HepG2 (cell line): ENCODE measurements around the gene TXNL4A. TPM values are rescaled to one million over a fixed set of nuclear protein-coding genes. Genes with fewer than 3 reads are reported as not detected.

Experiments
- ATAC-seq: fragments of 200-7000 bp; cut with Tn5 transposase; 3 replicates; pipeline ENCODE4 v1.9.1; 2020; ENCODE audit warnings: mild to moderate bottlenecking, moderate library complexity
- BruUV-seq: library from RNA; stranded (reverse); fragments of 400-500 nt; replicated peaks from 2 replicates; lab custom pipeline; 2021; lab: Mats Ljungman, UMichigan
- CTCF ChIA-PET: fragments of 300-600 bp; formaldehyde crosslinking; extraction: SDS; loops from one replicate; lab custom pipeline; 2021; ENCODE audit warnings: low total read pairs, inconsistent platforms, low intra/inter-chr PET ratio; lab: Yijun Ruan, JAX
- POLR2A ChIA-PET: fragments of 350-600 bp; sonication (Branson Sonifier 250); formaldehyde crosslinking; loops from one replicate; lab custom pipeline; 2020; ENCODE audit warnings: antibody characterized with exemption, inconsistent platforms; lab: Yijun Ruan, JAX
- DNase-seq: peaks from one replicate; pipeline ENCODE4 v3.0.0-alpha.2; 2015; ENCODE audit warnings: low spot score
- FAIRE-seq: peaks from 3 replicates; lab custom pipeline; 2011; peaks lifted over from hg19 to GRCh38; lab: Jason Lieb, UNC
- H2AFZ ChIP-seq: one replicate; pipeline ENCODE4 v1.6.1; 2011; ENCODE audit warnings: low read length, inconsistent platforms
- H3K27ac ChIP-seq: fragments of 300-600 bp; 3 replicates; pipeline ENCODE4 v1.8.0; 2011; ENCODE audit warnings: mixed run types, mild to moderate bottlenecking, mixed read lengths, low read length, inconsistent platforms; ENCODE audit not compliant: insufficient read depth; ENCODE audit errors: extremely low read length
- H3K27me3 ChIP-seq, 2 experiments: fragments of 200-600 bp in 1 of 2; 2 replicates in 1 of 2; 3 replicates in 1 of 2; pipeline versions ENCODE4 v1.6.0 to v1.8.0; 2011; ENCODE audit warnings: low read length in 2 of 2, mild to moderate bottlenecking in 2 of 2, moderate library complexity in 2 of 2, inconsistent platforms in 1 of 2; ENCODE audit not compliant: insufficient read depth in 2 of 2, control insufficient read depth in 1 of 2
- H3K36me3 ChIP-seq, 2 experiments: fragments of 200-600 bp in 1 of 2; replicated peaks in 1 of 2; 2 replicates in 1 of 2; 3 replicates in 1 of 2; pipeline versions ENCODE4 v1.5.1 to v1.8.0; 2011; ENCODE audit warnings: low read length in 2 of 2, inconsistent platforms in 1 of 2; ENCODE audit not compliant: insufficient read depth in 2 of 2, control insufficient read depth in 1 of 2
- H3K4me1 ChIP-seq: 2 replicates; pipeline ENCODE4 v1.5.1; 2012; ENCODE audit warnings: low read length, inconsistent platforms; ENCODE audit not compliant: insufficient read depth
- H3K4me2 ChIP-seq: 2 replicates; pipeline ENCODE4 v1.6.0; 2011; ENCODE audit warnings: low read depth, low read length, inconsistent platforms
- H3K4me3 ChIP-seq, 3 experiments: fragments of 200-600 bp in 1 of 3; sonication (generic), shearing (Covaris generic) in 1 of 3; replicated peaks in 1 of 3; 2 replicates each; pipeline ENCODE4 v1.5.1; 2011 to 2016; ENCODE audit warnings: low read length in 3 of 3, inconsistent platforms in 2 of 3, low read depth in 2 of 3, mild to moderate bottlenecking in 2 of 3, control low read depth in 1 of 3, mixed read lengths in 1 of 3; ENCODE audit not compliant: insufficient read depth in 1 of 3
- H3K79me2 ChIP-seq: one replicate; pipeline ENCODE4 v1.6.1; 2011; ENCODE audit warnings: low read length, inconsistent platforms; ENCODE audit not compliant: insufficient read depth
- H3K9ac ChIP-seq: 2 replicates; pipeline ENCODE4 v1.6.0; 2011; ENCODE audit warnings: mild to moderate bottlenecking, low read depth, low read length, inconsistent platforms; ENCODE audit not compliant: insufficient read depth
- H3K9me3 ChIP-seq: 2 replicates; pipeline ENCODE4 v1.5.1; 2012; ENCODE audit warnings: mild to moderate bottlenecking, low read length
- H4K20me1 ChIP-seq: 2 replicates; pipeline ENCODE4 v1.6.0; 2011; ENCODE audit warnings: inconsistent platforms, mild to moderate bottlenecking, low read length, moderate library complexity; ENCODE audit not compliant: insufficient read depth
- NFE2L1 ChIP-seq: sonication (generic); formaldehyde crosslinking; IDR thresholded peaks from 2 replicates; pipeline ENCODE4 v1.4.0; 2020; ENCODE audit warnings: missing genetic modification reagents, mild to moderate bottlenecking, borderline replicate concordance
- NFRKB ChIP-seq: fragments of 450-650 bp; IDR thresholded peaks from 2 replicates; pipeline ENCODE4 v1.6.1; 2017
- PTBP1 ChIP-seq: fragments of 200-400 bp; formaldehyde crosslinking; IDR thresholded peaks from 2 replicates; pipeline ENCODE4 v1.6.1; 2018; ENCODE audit warnings: low read length, low read depth; ENCODE audit not compliant: poor library complexity, severe bottlenecking
- REXO4 ChIP-seq: sonication (generic); formaldehyde crosslinking; IDR thresholded peaks from 2 replicates; pipeline ENCODE4 v1.8.0; 2022; ENCODE audit warnings: missing genetic modification reagents, mild to moderate bottlenecking, borderline replicate concordance
- SRF ChIP-seq: IDR thresholded peaks from 2 replicates; pipeline ENCODE4 v1.6.1; 2011; ENCODE audit warnings: mild to moderate bottlenecking, low read depth, low read length, moderate library complexity
- ZBTB4 ChIP-seq: sonication (generic); formaldehyde crosslinking; IDR thresholded peaks from 2 replicates; pipeline ENCODE4 v1.4.0; 2020; ENCODE audit warnings: missing genetic modification reagents, mild to moderate bottlenecking, borderline replicate concordance
- ZBTB7A ChIP-seq: sonication (generic); formaldehyde crosslinking; IDR thresholded peaks from 2 replicates; pipeline ENCODE4 v1.8.0; 2022; ENCODE audit warnings: mild to moderate bottlenecking, missing genetic modification reagents
- ZFYVE20 ChIP-seq: sonication (generic); formaldehyde crosslinking; IDR thresholded peaks from 2 replicates; pipeline ENCODE4 v1.8.0; 2023; ENCODE audit warnings: low read depth, mild to moderate bottlenecking, moderate library complexity, missing genetic modification reagents, borderline replicate concordance
- ZKSCAN1 ChIP-seq: fragments of 150-350 bp; IDR thresholded peaks from 2 replicates; pipeline ENCODE4 v1.6.1; 2014; ENCODE audit warnings: low read length
- ZNF10 ChIP-seq: sonication (generic); formaldehyde crosslinking; IDR thresholded peaks from 2 replicates; pipeline ENCODE4 v1.4.0; 2020; ENCODE audit warnings: mild to moderate bottlenecking, low read depth, missing genetic modification reagents, borderline replicate concordance
- ZNF597 ChIP-seq: sonication (generic); formaldehyde crosslinking; IDR thresholded peaks from 2 replicates; pipeline ENCODE4 v1.5.0; 2020; ENCODE audit warnings: missing genetic modification reagents
- ZSCAN30 ChIP-seq: sonication (generic); formaldehyde crosslinking; IDR thresholded peaks from 2 replicates; pipeline ENCODE4 v1.5.0; 2020; ENCODE audit warnings: mild to moderate bottlenecking, missing genetic modification reagents
- WGBS: methylation state at CpG from one replicate; pipeline ENCODE4 v1.1.6; 2017; ENCODE audit warnings: low lambda C conversion rate; 5-methylcytosine and 5-hydroxymethylcytosine counted together
- in situ Hi-C: cut with HindIII; loops from 2 replicates; pipeline ENCODE4 v1.10.0; 2017; ENCODE audit warnings: low pct_unique_long_range_greater_than_20kb; ENCODE audit not compliant: extremely low pct_ligation_motif_present
- intact Hi-C: fragments of 100-400 bp; cut with micrococcal nuclease; formaldehyde crosslinking; loops from one replicate; pipeline ENCODE4 v1.10.0; 2022; ENCODE audit not compliant: unreplicated experiment
- polyA plus RNA-seq, 8 experiments: library from polyadenylated mRNA; depleted of rRNA in 3 of 8; stranded (reverse) in 7 of 8; unstranded in 1 of 8; fragments of >200 nt; fragmentation: Illumina TruSeq in 4 of 8; extraction: Trizol in 4 of 8; gene quantifications; 2 replicates each; pipeline versions ENCODE4 v1.2.1 to v1.2.3, GENCODE V29; 2011 to 2016; ENCODE audit warnings: low read depth in 4 of 8, missing spikeins in 1 of 8, mixed read lengths in 1 of 8; ENCODE audit not compliant: insufficient read depth in 1 of 8
- total RNA-seq, 5 experiments: library from RNA; depleted of rRNA; stranded (reverse); fragments of >200 nt; fragmentation: Illumina TruSeq; extraction: Trizol; gene quantifications; 2 replicates each; pipeline ENCODE4 v1.2.3, GENCODE V29; 2016; ENCODE audit warnings: low read depth in 1 of 5
- TF ChIP-seq, protein P1 (sequence below): IDR thresholded peaks from 2 replicates; pipeline ENCODE4 v1.4.0; 2020; ENCODE audit warnings: mild to moderate bottlenecking, missing genetic modification reagents

Gene TXNL4A
- total and polyA plus RNA-seq, 2 of the 13 experiments (the other 11 are each of a cell fraction or from before 2014, with no cell fraction given), result 172 to 202 TPM

DNA sequence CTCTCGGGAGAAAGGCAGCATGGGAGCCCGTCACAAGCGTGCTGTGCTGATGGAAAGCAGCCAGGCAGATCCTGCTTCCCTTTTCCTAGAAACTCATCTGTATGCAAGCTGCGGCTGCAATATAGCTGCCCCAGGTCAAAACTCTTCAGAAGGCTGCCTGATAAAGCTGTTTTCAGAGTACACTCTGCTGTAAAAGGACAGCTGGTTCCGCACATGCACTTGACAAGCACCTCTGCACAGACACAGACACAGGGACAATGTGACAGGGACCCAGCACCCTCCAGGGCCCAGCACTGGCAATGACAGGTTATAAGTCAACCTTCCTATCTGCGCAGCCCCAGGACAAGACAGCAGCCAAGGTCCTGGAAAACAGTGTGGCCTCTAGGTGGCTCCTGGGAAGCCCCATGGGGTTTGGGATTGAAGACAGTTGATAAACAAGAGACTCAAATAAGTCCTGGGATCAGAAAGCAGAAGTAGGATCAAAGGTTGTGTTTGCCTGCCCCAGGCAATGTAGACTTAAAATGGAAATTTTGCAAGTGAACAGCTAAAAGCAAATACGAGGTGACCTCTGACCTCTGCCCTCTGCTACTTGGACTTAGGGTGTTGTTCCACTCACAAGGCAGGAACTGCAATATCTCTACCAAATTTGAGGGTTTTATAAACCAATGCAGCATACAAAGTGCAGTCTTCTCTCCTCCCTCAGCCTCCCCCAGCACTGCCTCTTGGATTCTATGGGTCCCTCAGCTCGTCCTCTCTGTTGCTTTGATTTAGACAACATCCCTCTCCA is 53.9 kb downstream of the TXNL4A start:
- Histone ChIP-seq H3K9me3 (peaks cover 11% of the 10 kb centered on the region), H3K36me3 (peaks cover 3 to 5% of the 10 kb centered on the region in 2 experiments; a peak in 2 of 5 replicates), H3K4me1 (peaks cover 60% of the 10 kb centered on the region), H3K27me3 (no peaks in the 10 kb centered on the region), H3K9ac (peak overlapping the region; percentile 34), H3K4me2 (peak overlapping the region; percentile 74), H4K20me1 (peaks cover 13% of the 10 kb centered on the region), H3K79me2 (peaks cover 87% of the 10 kb centered on the region), H2AFZ (no peak overlapping the region), H3K4me3 (peak overlapping the region in 2 of 3 experiments; percentile 34 to 55; a peak in 3 of 6 replicates), H3K27ac (peak overlapping the region; percentile 88)
- DNase-seq (peak; percentile 99), FAIRE-seq (peak; percentile 99), ATAC-seq (peak; percentile 96)
- CTCF ChIA-PET, result interaction anchor here (0.7 to 2.8 kb wide), 5 partner anchors 17 to 220 kb away, joined by 3 to 23 read pairs (median 8); partner anchors contain the start of genes HSBP1L1, RBFA, SLC66A2 and TXNL4A
- 3% methylated on average over 8 of the region's 8 CpGs for WGBS
- intact Hi-C loops, result loop anchor here (1.0 to 2.0 kb wide), 6 partner anchors 16 to 220 kb away; partner anchors contain the start of genes HSBP1L1, RBFA and TXNL4A
- no TSS peak for BruUV-seq
- POLR2A ChIA-PET, result interaction anchor here (0.8 to 3.0 kb wide), 17 partner anchors 10 to 313 kb away, joined by 3 to 45 read pairs (median 5); partner anchors contain the start of genes ADNP2, HSBP1L1, PARD6G and RBFA
- in situ Hi-C loops, result loop anchor here (10.0 kb wide), 1 partner anchor 170 kb away; the partner anchor contains the start of gene ADNP2
- TF ChIP-seq ZBTB4 (CRISPR knock-in tag) (no peak), NFE2L1 (no peak), REXO4 (no peak), SRF (no peak), PTBP1 (no peak), ZBTB7A (CRISPR knock-in tag) (0 out of 2 replicates have a peak, but pooled peaks have one; percentile 60), ZNF10 (CRISPR knock-in tag) (no peak), ZNF597 (CRISPR knock-in tag) (no peak), NFRKB (no peak), ZSCAN30 (no peak), ZFYVE20 (CRISPR knock-in tag) (no peak), ZKSCAN1 (no peak)
- TF ChIP-seq, protein P1, sequence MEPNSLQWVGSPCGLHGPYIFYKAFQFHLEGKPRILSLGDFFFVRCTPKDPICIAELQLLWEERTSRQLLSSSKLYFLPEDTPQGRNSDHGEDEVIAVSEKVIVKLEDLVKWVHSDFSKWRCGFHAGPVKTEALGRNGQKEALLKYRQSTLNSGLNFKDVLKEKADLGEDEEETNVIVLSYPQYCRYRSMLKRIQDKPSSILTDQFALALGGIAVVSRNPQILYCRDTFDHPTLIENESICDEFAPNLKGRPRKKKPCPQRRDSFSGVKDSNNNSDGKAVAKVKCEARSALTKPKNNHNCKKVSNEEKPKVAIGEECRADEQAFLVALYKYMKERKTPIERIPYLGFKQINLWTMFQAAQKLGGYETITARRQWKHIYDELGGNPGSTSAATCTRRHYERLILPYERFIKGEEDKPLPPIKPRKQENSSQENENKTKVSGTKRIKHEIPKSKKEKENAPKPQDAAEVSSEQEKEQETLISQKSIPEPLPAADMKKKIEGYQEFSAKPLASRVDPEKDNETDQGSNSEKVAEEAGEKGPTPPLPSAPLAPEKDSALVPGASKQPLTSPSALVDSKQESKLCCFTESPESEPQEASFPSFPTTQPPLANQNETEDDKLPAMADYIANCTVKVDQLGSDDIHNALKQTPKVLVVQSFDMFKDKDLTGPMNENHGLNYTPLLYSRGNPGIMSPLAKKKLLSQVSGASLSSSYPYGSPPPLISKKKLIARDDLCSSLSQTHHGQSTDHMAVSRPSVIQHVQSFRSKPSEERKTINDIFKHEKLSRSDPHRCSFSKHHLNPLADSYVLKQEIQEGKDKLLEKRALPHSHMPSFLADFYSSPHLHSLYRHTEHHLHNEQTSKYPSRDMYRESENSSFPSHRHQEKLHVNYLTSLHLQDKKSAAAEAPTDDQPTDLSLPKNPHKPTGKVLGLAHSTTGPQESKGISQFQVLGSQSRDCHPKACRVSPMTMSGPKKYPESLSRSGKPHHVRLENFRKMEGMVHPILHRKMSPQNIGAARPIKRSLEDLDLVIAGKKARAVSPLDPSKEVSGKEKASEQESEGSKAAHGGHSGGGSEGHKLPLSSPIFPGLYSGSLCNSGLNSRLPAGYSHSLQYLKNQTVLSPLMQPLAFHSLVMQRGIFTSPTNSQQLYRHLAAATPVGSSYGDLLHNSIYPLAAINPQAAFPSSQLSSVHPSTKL (CRISPR knock-in tag), result peak; percentile 98
